Activated CD4-positive, alpha-beta T cell treated with anti-CD3 and anti-CD28 coated beads, Interleukin-2, amount 50 U/mL, for 1 hour (primary cell): ENCODE measurements around the gene NDUFS5.
"Not testable (repeated sequence)": the region's sequence is repeated elsewhere in the genome, so short reads cannot be mapped to it uniquely, and the experiment has no call there.

Experiments
- DNase-seq: peaks from one replicate; pipeline ENCODE4 v3.0.0-alpha.2; 2020

NDUFS5 gene

DNA sequence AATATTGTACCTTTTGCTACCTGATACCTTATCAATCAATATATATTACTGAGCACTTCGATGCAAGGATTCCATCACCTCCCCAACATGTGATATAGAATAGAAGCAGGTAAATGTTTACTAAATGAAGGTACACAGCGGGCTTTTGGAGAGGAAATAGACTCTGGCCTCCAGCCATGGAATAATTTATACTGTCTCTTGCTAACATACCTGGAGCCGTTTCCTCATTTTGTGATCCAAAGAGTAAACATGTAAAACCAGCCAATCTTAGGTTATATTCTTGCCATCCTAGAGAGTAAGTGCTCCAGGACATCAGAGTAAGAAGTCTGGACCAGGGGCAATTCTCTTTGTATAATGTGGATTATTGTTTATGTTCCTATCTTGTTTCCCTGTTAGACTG, 39.4 kb downstream of the NDUFS5 start:
- no peak for DNase-seq

- not testable (repeated sequence) for DNase-seq
Measured at GRCh38 chr1:39068227-39068626, 42.1 kb downstream of the NDUFS5 start.

- DNase-seq, result not testable (repeated sequence)
Measured at GRCh38 chr1:39071557-39071956, 45.4 kb downstream of the NDUFS5 start.

GRCh38 chr1:39076127-39076798, 50.1 kb downstream of the NDUFS5 start:
- DNase-seq, result no peak

DNA sequence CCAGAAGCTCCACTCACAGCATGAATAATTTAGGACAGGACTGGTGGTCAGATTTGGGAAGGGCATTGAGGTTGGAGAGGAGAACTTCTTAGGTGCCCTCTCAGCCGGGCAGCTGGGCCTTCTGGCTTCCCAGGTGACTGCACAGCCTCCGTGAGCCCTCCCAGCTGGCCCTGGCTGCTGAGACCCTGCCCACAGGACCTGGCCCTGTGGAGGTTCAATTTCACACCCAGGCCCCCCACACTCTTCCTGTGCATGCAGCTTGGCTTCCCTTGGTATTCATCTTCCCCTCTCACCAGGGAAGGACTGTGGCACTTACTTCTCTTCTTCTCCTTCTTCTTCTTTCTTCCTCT, 50.6 kb downstream of the NDUFS5 start:
- no peak for DNase-seq

DNA sequence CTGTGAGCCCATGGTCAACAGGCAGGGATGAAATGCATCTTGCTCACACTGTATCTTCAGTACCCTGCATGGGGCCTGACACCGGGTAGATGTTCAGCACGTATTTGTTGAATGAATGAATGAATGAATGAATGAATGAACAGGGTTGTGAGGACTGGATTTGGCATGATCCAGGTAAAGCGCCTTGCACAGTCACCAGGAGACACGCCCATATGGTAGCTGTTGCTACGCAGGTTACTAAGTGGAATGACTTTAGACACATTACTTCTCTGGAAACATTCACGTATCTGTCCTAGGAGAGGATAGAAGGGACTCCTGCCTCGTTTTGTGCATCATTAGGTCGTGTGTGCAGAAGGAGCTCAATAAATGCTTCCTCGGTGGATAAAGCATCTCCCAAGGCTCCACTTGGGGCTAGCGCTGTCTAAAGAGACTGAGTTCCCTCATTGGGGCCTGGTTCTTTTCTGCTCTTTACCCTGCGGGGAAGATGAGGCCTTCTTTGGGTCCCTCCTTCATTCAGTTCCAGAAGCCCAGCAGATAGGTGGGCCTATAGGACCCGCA, 54.2 kb downstream of the NDUFS5 start:
- DNase-seq, result no peak

GRCh38 chr1:39080831-39081270, 54.7 kb downstream of the NDUFS5 start:
- no peak for DNase-seq

- peak; percentile 12 for DNase-seq
Measured at GRCh38 chr1:39081271-39082009, 55.3 kb downstream of the NDUFS5 start.

DNA sequence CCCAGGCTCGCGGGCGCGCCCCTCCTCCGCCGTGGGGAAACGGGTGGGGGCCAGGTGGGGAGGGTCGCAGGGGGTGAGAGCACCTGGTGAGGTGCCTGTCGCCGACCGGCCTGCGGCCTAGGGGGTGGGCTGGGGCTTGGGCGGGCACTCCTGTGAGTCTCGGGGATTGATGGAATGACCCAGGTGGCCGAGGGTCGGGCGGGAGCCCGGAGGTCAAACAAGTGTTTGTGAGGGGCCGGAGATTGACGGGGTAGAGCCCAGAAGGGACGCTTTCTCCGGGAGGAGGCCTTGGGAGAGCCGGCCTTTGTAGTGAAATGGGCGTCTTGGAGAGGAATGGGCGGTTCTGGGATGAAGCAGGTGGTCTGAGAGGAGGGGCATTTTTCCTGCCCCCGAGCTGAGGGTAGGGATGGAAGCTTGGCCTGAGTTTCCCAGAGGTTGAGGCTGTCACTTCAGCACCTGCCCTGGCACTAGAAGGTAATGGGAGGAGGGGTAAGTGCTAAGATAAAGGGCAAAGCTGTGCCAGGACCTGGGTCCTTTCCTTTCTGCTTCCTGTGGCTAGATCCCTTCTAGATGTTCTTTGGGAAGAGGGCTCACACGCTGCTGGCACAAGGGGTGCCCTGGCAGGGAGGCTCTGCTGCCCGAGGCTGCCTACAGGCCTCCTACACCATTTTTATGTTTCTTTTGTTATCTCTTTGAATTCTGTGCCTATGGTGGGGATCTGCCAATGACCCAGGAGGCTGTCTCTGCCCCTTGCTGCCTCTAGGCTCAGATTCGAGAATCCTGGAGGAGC, 56.1 kb downstream of the NDUFS5 start:
- DNase-seq, result no peak

- no peak for DNase-seq
Measured at GRCh38 chr1:39082811-39083576, 56.8 kb downstream of the NDUFS5 start.

GRCh38 chr1:39084191-39084590, 58.0 kb downstream of the NDUFS5 start:
- no peak for DNase-seq
